IgD-negative memory B cell (primary cell): ENCODE measurements around the gene MAP3K21. TPM values are rescaled to one million over a fixed set of nuclear protein-coding genes. Genes with fewer than 3 reads are reported as not detected.

Source experiments
- H3K27ac Mint-ChIP-seq, 3 donors: one replicate each; pipeline ENCODE4 v1.8.0; 2020 to 2022; ENCODE audit warnings: mild to moderate bottlenecking in 3 of 3, mixed read lengths in 3 of 3, moderate library complexity in 1 of 3
- H3K27me3 Mint-ChIP-seq: one replicate; pipeline ENCODE4 v1.8.0; 2021; ENCODE audit warnings: mixed read lengths
- H3K36me3 Mint-ChIP-seq: one replicate; pipeline ENCODE4 v1.8.0; 2020; ENCODE audit warnings: mild to moderate bottlenecking, mixed read lengths
- H3K4me1 Mint-ChIP-seq, 3 donors: one replicate each; pipeline ENCODE4 v1.8.0; 2020 to 2022; ENCODE audit warnings: mixed read lengths in 3 of 3, mild to moderate bottlenecking in 1 of 3
- H3K4me3 Mint-ChIP-seq, 4 donors: one replicate each; pipeline ENCODE4 v1.8.0; 2020 to 2022; ENCODE audit warnings: mild to moderate bottlenecking in 4 of 4, mixed read lengths in 4 of 4, moderate library complexity in 3 of 4
- H3K9me3 Mint-ChIP-seq, 3 donors: one replicate each; pipeline ENCODE4 v1.8.0; 2020 to 2021; ENCODE audit warnings: mixed read lengths in 3 of 3, mild to moderate bottlenecking in 1 of 3
- polyA plus RNA-seq: library from polyadenylated mRNA; unstranded; fragments of 300-500 nt; fragmentation: Illumina TruSeq; gene quantifications from one replicate; pipeline ENCODE4 v1.2.3, GENCODE V29; 2021

MAP3K21 gene
- not detected for polyA plus RNA-seq

DNA sequence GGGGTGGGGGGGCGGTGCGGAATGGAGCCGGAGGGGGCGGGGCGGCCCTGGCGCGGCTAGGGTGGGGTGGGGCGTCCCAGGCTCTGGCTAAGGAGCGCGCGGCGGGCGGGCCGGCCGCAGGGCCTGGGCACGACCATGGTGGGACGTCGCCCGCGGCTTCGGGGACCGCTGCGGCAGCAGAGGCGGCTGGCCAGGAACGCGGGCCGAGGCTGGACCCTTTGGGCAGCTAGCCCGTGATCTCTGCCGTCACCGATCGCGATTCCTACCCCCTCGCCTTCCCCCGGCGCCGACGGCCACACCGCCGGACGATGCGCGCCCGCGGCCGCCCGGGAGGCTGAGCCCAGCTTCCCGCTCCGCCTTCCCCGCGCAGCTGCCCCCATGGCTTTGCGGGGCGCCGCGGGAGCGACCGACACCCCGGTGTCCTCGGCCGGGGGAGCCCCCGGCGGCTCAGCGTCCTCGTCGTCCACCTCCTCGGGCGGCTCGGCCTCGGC is at the start of gene MAP3K21:
Gene MAP3K21 (plus strand): TSS at position 74 of the 491 bp plus-strand sequence. CDS start 305 bp downstream, at position 379.
- peaks cover 4% of the 10 kb centered on the region for H3K27me3 Mint-ChIP-seq
- H3K4me3 Mint-ChIP-seq, result peak within 1 kb of the TSS; percentile 77 to 96 (median 90)

DNA sequence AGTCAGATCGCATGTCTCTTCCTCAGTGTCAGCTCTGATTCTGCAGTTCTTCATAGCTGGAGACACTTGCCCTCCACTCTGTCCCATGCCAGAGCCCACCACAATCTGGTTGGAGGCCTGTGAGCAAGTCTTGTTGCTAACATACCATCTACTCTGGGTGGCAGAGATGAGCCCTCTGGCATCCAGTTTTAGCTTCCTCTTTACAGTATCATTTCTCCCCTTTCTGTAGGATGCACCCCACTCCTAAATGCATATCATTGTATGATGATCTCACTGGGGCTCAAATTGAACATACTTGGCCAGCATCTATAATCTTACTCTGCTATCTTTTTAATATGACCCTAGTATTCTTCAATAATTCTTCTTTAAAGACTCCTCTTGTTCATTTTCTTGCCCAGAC is 48.9 kb upstream of the MAP3K21 start:
- Mint-ChIP-seq H3K36me3 (peaks cover 8% of the 10 kb centered on the region), H3K4me3 (no peak overlapping the region), H3K27ac (peak overlapping the region in 1 of 3 donors; percentile 28), H3K4me1 (peaks cover 16 to 22% (median 20%) of the 10 kb centered on the region in 3 donors), H3K9me3 (no peaks in the 10 kb centered on the region), H3K27me3 (no peaks in the 10 kb centered on the region)

More for the DNA sequence above, at the start of gene MAP3K21:
- peaks cover 0 to 8% (median 5%) of the 10 kb centered on the region in 3 donors for H3K4me1 Mint-ChIP-seq
- no peaks in the 10 kb centered on the region for H3K9me3 Mint-ChIP-seq
- H3K27ac Mint-ChIP-seq, result peak within 1 kb of the TSS; percentile 31 to 92 (median 55)
- H3K36me3 Mint-ChIP-seq, result peaks cover 2% of the 10 kb centered on the region

DNA sequence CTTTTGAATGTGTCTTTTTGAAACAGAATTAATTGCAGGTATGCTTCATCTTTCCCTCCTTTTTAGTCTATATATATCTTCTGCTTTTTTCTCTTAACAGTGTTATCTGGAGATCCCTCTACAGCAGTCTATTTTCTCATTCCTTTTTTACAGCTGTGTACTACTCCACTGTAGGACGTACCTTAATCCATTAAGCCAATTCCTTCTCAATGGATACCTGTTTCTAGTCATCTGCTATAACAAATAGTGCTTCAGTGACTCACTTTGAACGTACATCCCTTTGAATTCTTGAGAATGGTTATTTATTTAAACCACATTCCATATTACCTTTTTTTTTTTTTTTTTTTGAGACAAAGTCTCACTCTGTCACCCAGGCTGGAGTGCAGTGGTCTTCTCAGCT is 47.6 kb upstream of the MAP3K21 start:
- Mint-ChIP-seq H3K4me1 (peaks cover 16 to 26% (median 22%) of the 10 kb centered on the region in 3 donors), H3K36me3 (peaks cover 2% of the 10 kb centered on the region), H3K27ac (no peak overlapping the region), H3K4me3 (no peak overlapping the region), H3K9me3 (no peaks in the 10 kb centered on the region), H3K27me3 (no peaks in the 10 kb centered on the region)

DNA sequence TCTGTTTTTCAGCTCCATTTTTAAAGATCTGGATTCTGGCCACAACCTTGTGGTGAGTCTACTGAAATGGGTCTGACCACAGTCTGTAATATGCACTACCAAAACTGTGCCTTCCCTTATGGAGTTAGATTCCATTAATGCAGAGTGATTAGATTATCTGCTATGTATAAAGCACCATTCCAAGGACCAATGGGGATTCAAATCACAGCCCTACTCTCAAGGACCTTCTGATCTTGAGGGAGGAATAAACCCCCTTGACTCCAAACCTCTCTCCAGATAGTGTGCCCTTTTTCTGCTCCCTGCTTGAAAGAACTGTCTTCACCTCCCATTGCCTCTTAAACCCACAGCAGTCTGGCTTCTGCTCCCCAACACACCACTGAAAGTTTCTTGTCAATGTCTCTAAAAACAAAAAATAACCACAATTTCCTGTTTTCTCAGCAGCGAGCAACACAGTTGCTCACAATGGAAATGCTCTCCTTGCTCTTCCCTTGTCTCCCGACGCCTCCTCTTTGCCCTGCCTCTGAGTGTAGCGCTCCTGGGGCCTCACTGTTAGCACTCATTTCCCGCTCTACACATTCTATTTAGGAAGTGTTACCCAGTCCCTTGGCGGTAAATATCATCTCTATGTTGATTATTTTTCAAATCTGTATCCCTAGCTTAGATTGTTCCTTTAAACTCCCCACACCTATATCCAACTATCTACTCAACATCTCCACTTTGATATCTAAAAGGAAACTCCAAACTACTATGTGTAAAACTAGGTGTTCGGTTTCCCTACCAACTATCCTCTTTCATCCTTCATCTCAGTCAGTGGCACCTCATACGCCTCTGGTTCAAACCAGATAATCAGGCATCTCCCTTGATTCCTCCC is 45.6 kb upstream of the MAP3K21 start:
- Mint-ChIP-seq H3K27ac (peak overlapping the region in 1 of 3 donors; percentile 73), H3K4me1 (peaks cover 16 to 24% (median 22%) of the 10 kb centered on the region in 3 donors), H3K9me3 (no peaks in the 10 kb centered on the region), H3K36me3 (peaks cover 4% of the 10 kb centered on the region), H3K4me3 (peak overlapping the region in 2 of 4 donors; percentile 77 to 81), H3K27me3 (no peaks in the 10 kb centered on the region)

DNA sequence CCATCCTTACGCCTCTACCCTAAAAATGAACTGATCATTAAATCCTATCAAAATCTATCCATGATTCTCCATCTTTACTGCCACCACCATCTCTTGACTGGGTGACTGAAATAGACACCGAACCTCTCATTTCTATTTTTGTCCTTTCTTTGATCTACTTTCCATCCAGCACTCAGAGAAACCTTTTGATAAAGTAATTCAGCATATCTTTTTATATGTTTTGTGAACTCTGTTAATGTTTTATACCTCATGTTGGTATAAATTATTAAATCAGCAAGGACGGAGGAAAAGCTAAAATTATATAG is 45.0 kb upstream of the MAP3K21 start:
- Mint-ChIP-seq H3K27ac (peak overlapping the region in 1 of 3 donors; percentile 73), H3K36me3 (peaks cover 4% of the 10 kb centered on the region), H3K9me3 (no peaks in the 10 kb centered on the region), H3K4me3 (peak overlapping the region in 1 of 4 donors; percentile 77), H3K27me3 (no peaks in the 10 kb centered on the region), H3K4me1 (peaks cover 16 to 24% (median 22%) of the 10 kb centered on the region in 3 donors)

DNA sequence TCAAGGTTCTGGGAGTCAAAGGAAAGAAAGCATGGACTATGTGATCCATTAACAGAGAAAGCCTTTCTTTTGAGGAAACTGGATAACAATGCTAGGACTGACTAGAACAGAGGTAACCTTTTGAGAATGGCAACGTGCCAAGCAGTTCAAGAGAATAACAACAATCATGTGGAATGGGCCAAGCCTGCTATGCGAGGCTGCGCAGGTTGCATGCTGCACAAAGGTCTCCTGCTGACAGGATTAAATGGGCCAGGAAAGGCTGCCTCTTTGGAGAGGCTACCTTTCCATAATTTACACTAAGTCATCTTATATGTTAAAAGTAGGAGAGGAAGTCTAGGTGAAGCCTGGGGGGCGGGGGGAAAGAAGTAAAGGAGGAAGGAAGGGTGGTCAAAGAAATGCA is 37.8 kb upstream of the MAP3K21 start:
- Mint-ChIP-seq H3K36me3 (peaks cover 7% of the 10 kb centered on the region), H3K27me3 (no peaks in the 10 kb centered on the region), H3K27ac (no peak overlapping the region), H3K4me1 (peaks cover 16 to 18% (median 17%) of the 10 kb centered on the region in 3 donors), H3K4me3 (no peak overlapping the region), H3K9me3 (no peaks in the 10 kb centered on the region)

DNA sequence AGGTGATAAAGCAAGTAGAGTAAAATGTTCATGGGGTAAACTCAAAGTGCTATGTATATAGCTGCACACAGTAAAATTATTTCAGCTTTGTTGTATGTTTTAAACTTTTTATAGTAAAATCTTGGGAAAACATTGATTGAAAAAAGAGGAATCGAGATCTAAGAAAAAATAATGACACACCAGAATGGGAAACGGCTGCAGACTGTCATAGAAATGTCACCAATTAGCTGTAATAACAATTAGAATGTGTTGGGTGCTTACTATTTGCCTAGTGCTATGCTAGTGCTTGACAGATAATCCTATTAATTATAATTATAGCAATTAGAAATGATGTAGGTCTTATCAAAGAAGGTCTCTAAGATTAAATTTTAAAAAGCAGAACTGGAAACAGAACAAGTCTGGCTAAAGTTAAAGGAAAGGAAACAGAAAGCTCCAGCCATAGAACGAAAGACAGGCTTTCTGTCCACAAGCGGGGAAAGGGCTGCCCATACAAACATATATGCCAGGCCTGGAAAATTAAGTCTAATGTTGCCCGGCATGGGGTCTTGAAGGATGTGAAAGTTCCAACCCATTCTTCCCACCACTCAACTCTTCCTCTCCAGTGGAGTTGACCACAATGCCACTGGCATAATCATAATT is 37.0 kb upstream of the MAP3K21 start:
- Mint-ChIP-seq H3K9me3 (no peaks in the 10 kb centered on the region), H3K27ac (no peak overlapping the region), H3K4me1 (peaks cover 15 to 22% (median 21%) of the 10 kb centered on the region in 3 donors), H3K36me3 (peaks cover 7% of the 10 kb centered on the region), H3K4me3 (no peak overlapping the region), H3K27me3 (no peaks in the 10 kb centered on the region)

DNA sequence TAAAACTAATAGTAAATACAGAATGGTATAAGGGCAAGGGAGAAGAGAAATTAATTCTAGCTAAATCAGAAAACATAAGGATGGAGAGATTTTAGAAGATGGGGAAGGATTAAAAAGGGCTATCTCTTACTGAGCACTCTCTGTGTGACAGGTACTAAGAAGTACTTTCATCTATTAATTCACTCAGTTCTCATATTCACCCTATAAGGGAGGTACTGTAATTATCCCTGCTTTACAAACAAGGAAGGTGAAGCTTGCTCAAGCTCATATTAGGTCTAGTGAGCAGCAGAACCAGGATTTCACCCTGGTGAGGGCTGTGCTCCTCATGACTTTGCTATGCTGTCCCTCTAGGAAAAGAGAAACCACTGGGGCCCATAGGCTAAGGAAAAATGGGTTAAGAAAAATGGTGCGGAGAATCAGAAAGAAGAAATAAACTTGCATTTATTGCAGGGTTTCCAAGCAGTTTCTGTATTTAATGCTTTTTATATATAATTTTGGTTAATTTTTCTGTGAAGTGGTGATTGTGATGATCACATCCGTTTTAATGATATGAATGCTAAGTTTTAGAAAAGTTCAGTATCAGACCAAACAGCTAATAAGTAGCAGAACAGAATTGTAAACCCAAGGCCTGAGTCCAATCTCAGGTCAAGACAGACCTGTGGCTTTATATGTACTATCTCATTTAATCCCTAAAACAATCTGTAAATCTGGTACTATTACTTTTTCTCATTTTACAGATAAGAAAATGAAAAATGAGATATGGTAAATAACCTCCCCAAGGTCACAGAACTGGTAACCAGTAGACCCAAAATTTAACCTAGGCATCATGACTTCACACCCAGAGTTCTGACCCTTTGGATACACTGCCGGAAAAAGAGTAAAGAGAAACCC is 33.7 kb upstream of the MAP3K21 start:
- H3K4me3 Mint-ChIP-seq, result peak overlapping the region in 2 of 4 donors; percentile 78 to 85
- peak overlapping the region in 1 of 3 donors; percentile 53 for H3K27ac Mint-ChIP-seq

DNA sequence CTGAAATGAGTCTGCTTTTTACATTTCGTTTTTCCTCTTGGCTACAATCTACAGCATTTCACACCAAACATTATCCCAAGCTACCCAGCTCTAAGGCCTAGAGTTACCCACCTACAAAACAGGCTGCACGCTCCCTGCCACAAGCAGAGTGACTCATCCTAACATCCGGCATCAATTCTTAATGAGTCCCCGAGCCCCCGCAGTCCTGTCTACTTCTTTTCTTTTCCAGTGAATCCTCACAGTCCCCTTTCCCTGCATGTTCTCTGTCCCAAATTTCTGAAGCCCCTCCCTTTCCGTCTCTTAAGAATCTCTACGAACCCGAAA is 32.6 kb upstream of the MAP3K21 start:
- Mint-ChIP-seq H3K27me3 (no peaks in the 10 kb centered on the region), H3K4me3 (peak overlapping the region; percentile 78 to 93 (median 86)), H3K9me3 (no peaks in the 10 kb centered on the region), H3K4me1 (peaks cover 16 to 22% (median 21%) of the 10 kb centered on the region in 3 donors), H3K36me3 (no peaks in the 10 kb centered on the region), H3K27ac (peak overlapping the region; percentile 4 to 87 (median 53))

More for the DNA sequence above, 33.7 kb upstream of the MAP3K21 start:
- H3K36me3 Mint-ChIP-seq, result no peaks in the 10 kb centered on the region
- peaks cover 19 to 25% (median 22%) of the 10 kb centered on the region in 3 donors for H3K4me1 Mint-ChIP-seq
- H3K27me3 Mint-ChIP-seq, result no peaks in the 10 kb centered on the region
- H3K9me3 Mint-ChIP-seq, result no peaks in the 10 kb centered on the region

DNA sequence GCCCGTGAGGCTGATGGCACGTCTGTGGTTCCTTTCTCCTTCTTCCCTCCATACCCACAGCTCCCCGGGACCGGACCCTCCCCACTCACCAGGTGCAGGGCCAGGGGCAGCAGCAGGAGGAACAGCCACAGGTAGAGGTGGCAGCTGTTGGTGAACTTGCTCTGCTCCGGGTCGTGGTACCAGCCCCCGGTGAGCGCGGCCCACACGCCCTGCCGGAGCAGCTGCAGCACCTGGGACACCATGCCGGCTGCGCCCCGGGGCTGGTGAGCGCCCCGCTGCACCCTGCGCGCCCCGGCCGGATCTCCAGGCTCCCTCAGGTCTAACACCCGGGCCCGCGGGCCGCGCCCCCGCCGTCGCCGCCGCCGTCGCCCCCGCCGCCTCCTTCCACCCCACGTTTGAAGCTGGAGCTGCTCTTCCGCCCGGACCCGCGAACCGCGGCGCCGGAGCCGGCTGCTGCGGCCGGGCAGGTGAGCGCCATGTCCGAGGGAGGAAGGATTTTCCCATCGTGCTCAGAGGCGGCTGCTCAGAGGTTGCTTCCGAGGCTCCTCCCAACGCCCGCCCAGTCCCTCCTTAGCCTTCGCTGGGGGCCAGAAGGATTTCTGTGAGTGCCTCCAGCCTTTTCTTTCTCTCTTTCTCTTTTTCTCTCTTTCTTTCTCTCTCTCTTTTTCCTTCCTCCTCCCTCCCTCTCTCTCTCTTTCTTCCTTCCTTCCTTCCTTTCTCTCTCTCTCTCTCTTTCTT is 32.1 kb upstream of the MAP3K21 start, which contains the start of gene PCNX2:
Gene PCNX2 (minus strand): TSS at position 489 of the 738 bp plus-strand sequence. CDS start 247 bp downstream, at position 242.
- peak within 1 kb of the TSS; percentile 78 to 93 (median 89) for H3K4me3 Mint-ChIP-seq
- no peaks in the 10 kb centered on the region for H3K27me3 Mint-ChIP-seq
- H3K4me1 Mint-ChIP-seq, result peaks cover 12 to 21% (median 19%) of the 10 kb centered on the region in 3 donors
- H3K27ac Mint-ChIP-seq, result peak within 1 kb of the TSS; percentile 4 to 97 (median 87)
- H3K36me3 Mint-ChIP-seq, result no peaks in the 10 kb centered on the region
- H3K9me3 Mint-ChIP-seq, result no peaks in the 10 kb centered on the region

DNA sequence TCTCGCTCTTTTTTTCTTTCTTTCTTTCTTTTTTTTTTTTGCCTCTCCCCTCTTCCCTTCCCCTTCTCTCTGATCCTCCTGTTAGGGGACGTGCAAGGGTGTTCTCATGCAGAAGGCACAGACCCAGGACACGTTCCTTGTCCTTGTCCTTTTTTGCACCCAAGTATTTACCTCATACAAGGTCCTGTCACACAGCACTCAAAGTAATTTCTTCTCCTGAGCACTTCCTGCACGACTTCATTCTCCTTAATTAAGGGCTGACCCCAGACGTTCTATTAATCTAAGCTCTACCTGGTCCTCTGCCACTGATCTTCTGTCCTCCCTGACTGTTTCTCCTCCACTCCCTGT is 31.6 kb upstream of the MAP3K21 start:
- Mint-ChIP-seq H3K27me3 (no peaks in the 10 kb centered on the region), H3K27ac (peak overlapping the region in 1 of 3 donors; percentile 97), H3K36me3 (no peaks in the 10 kb centered on the region), H3K4me1 (peaks cover 10 to 17% (median 16%) of the 10 kb centered on the region in 3 donors), H3K9me3 (no peaks in the 10 kb centered on the region), H3K4me3 (peak overlapping the region; percentile 78 to 93 (median 89))

DNA sequence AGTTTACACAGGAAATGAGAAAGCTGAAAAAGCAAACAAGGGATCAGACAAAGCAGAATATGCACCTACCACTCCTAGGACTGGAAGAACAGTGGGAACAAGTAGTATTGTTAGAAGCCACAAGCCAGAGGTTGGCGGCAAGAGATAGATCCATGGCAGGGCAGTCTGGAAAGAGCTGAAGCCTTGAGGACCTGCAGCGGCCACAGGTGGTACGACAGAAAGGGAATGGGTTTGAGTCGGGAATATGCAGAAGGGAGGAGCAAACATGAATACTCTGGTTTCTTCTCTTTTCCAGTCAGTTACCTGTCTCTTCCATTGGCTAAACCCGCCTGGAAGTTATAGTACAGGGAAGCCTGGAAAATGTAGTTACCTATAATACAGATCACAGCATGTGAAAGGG is 28.1 kb upstream of the MAP3K21 start:
- H3K27ac Mint-ChIP-seq, result no peak overlapping the region
- H3K36me3 Mint-ChIP-seq, result no peaks in the 10 kb centered on the region
- H3K27me3 Mint-ChIP-seq, result no peaks in the 10 kb centered on the region
- H3K4me3 Mint-ChIP-seq, result no peak overlapping the region
- H3K4me1 Mint-ChIP-seq, result peaks cover 3 to 9% (median 6%) of the 10 kb centered on the region in 3 donors
- no peaks in the 10 kb centered on the region for H3K9me3 Mint-ChIP-seq

DNA sequence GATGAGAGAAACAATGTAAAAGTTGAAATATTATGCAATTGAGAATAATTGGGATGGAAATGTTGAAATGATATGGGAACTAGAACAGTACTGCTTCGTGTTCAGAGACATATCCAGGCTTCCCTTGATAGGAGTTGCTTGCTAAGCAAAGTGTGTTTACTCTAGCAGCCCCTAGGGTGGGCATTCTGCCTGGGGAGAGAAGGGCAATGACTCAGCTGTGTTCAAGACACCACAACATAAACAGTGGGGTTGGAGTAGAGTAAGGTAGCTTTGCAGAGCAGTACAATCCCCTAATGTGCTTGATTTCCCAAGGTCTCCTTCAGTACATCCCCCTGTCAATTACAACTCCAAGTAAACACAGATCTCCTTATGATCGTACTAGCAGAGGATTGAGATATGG is 27.2 kb upstream of the MAP3K21 start:
- Mint-ChIP-seq H3K9me3 (no peaks in the 10 kb centered on the region), H3K4me1 (peaks cover 0 to 4% (median 3%) of the 10 kb centered on the region in 3 donors), H3K36me3 (no peaks in the 10 kb centered on the region), H3K27ac (no peak overlapping the region), H3K4me3 (no peak overlapping the region), H3K27me3 (no peaks in the 10 kb centered on the region)
